Measurements from ENCODE around the gene PSMD3.
"Not testable (repeated sequence)": the region's sequence is repeated elsewhere in the genome, so short reads cannot be mapped to it uniquely, and the experiment has no call there.

Gene PSMD3

GRCh38 chr17:40000161-40000560 is 19.6 kb downstream of the PSMD3 start:
- H3K4me3 ChIP-seq (ENCODE audit: low read length) = no peak overlapping the region
- no peaks in the 10 kb centered on the region for H3K4me1 ChIP-seq (ENCODE audit: insufficient read depth, low read length)
- no peaks in the 10 kb centered on the region for H3K9me3 ChIP-seq (ENCODE audit: insufficient read depth, low read depth, low read length)
- H3K27ac ChIP-seq (ENCODE audit: low read length) = no peak overlapping the region
- H3K36me3 ChIP-seq (ENCODE audit: insufficient read depth, low read depth, low read length) = peaks cover 29% of the 10 kb centered on the region
- no peaks in the 10 kb centered on the region for H3K27me3 ChIP-seq (ENCODE audit: insufficient read depth, low read length)
- H3K9ac ChIP-seq (ENCODE audit: low read depth, low read length) = no peak overlapping the region

DNA sequence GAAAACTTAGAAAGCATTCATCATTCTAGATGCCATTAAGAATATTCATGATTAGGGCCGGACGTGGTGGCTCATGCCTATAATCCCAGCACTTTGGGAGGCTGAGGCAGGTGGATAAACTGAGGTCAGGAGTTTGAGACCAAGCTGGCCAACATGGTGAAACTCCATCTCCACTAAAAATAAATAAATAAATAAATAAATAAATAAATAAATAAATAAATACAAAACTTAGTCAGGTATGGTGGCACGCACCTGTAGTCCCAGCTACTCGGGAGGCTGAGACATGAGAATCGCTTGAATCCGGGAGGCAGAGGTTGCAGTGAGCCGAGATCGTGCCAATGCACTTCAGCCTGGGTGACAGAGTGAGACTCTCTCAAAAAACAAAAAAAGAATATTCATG is 20.7 kb downstream of the PSMD3 start:
- not testable (repeated sequence) for H3K27me3 ChIP-seq (ENCODE audit: insufficient read depth, low read length); H3K27ac ChIP-seq (ENCODE audit: low read length); H3K9ac ChIP-seq (ENCODE audit: low read depth, low read length); H3K4me1 ChIP-seq (ENCODE audit: insufficient read depth, low read length); H3K9me3 ChIP-seq (ENCODE audit: insufficient read depth, low read depth, low read length); H3K4me3 ChIP-seq (ENCODE audit: low read length)
- peaks cover 18% of the 10 kb centered on the region for H3K36me3 ChIP-seq (ENCODE audit: insufficient read depth, low read depth, low read length)

DNA sequence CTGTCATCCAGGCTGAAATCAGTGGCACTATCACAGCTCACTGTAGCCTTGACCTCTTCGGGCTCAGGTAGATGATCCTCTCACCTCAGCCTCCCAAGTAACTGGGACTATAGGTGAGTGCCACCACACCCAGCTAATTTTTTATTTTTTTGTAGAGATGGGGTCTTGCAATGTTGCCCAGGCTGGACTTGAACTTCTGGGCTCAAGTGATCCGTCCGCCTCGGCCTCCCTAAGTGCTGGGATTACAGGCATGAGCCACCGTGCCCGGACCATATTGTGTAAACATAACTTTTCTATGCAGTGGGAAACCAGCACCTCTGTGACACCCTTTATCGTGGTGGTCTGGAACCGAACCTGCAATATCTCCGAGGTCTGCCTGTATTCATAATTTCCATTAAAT is 23.5 kb downstream of the PSMD3 start:
- H3K27me3 ChIP-seq (ENCODE audit: insufficient read depth, low read length) = no peaks in the 10 kb centered on the region
- no peaks in the 10 kb centered on the region for H3K9me3 ChIP-seq (ENCODE audit: insufficient read depth, low read depth, low read length)
- H3K9ac ChIP-seq (ENCODE audit: low read depth, low read length) = no peak overlapping the region
- no peaks in the 10 kb centered on the region for H3K4me1 ChIP-seq (ENCODE audit: insufficient read depth, low read length)
- H3K36me3 ChIP-seq (ENCODE audit: insufficient read depth, low read depth, low read length) = no peaks in the 10 kb centered on the region
- no peak overlapping the region for H3K27ac ChIP-seq (ENCODE audit: low read length)
- no peak overlapping the region for H3K4me3 ChIP-seq (ENCODE audit: low read length)

GRCh38 chr17:40004712-40005111 is 24.1 kb downstream of the PSMD3 start:
- Histone ChIP-seq H3K9ac (ENCODE audit: low read depth, low read length) (no peak overlapping the region), H3K4me3 (ENCODE audit: low read length) (no peak overlapping the region), H3K27me3 (ENCODE audit: insufficient read depth, low read length) (no peaks in the 10 kb centered on the region), H3K27ac (ENCODE audit: low read length) (no peak overlapping the region), H3K4me1 (ENCODE audit: insufficient read depth, low read length) (no peaks in the 10 kb centered on the region), H3K36me3 (ENCODE audit: insufficient read depth, low read depth, low read length) (no peaks in the 10 kb centered on the region), H3K9me3 (ENCODE audit: insufficient read depth, low read depth, low read length) (no peaks in the 10 kb centered on the region)

DNA sequence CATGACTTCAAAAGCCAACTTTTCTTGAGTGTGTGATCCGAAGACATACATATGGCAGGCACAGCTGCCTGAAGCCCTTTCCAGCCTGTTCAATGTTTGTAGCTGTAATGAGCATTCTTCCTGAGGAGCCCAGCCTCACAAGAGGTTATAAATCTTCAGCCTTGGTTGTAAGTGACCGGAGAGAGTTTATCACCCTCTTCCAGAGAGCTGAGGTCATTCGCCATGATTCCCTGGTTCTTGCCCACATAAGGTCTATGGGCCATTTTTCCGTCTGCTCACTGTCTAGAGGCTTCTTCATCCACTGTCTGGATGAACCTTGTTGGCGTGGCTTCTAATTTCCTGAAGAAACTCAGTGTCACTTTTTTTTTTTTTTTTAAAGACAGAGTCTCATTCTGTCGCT is 24.9 kb downstream of the PSMD3 start:
- Histone ChIP-seq H3K27ac (ENCODE audit: low read length) (no peak overlapping the region), H3K9ac (ENCODE audit: low read depth, low read length) (no peak overlapping the region)

DNA sequence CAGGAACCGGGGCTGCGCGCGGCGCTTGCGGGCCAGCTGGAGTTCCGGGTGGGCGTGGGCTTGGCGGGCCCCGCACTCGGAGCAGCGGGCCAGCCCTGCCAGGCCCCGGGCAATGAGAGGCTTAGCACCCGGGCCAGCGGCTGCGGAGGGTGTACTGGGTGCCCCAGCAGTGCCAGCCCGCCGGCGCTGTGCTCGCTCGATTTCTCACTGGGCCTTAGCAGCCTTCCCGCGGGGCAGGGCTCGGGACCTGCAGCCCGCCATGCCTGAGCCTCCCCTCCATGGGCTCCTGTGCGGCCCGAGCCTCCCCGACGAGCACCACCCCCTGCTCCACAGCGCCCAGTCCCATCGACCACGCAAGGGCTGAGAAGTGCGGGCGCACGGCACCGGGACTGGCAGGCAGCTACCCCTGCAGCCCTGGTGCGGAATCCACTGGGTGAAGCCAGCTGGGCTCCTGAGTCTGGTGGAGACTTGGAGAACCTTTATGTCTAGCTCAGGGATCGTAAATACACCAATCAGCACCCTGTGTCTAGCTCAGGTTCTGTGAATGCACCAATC is 30.4 kb downstream of the PSMD3 start:
- H3K4me1 ChIP-seq (ENCODE audit: insufficient read depth, low read length); H3K27me3 ChIP-seq (ENCODE audit: insufficient read depth, low read length); H3K36me3 ChIP-seq (ENCODE audit: insufficient read depth, low read depth, low read length); H3K4me3 ChIP-seq (ENCODE audit: low read length); H3K27ac ChIP-seq (ENCODE audit: low read length); H3K9me3 ChIP-seq (ENCODE audit: insufficient read depth, low read depth, low read length); H3K9ac ChIP-seq (ENCODE audit: low read depth, low read length): not testable (repeated sequence)

More for the DNA sequence above, 24.9 kb downstream of the PSMD3 start:
- H3K27me3 ChIP-seq (ENCODE audit: insufficient read depth, low read length) = no peaks in the 10 kb centered on the region
- no peaks in the 10 kb centered on the region for H3K36me3 ChIP-seq (ENCODE audit: insufficient read depth, low read depth, low read length)
- no peak overlapping the region for H3K4me3 ChIP-seq (ENCODE audit: low read length)
- H3K9me3 ChIP-seq (ENCODE audit: insufficient read depth, low read depth, low read length) = no peaks in the 10 kb centered on the region
- no peaks in the 10 kb centered on the region for H3K4me1 ChIP-seq (ENCODE audit: insufficient read depth, low read length)

DNA sequence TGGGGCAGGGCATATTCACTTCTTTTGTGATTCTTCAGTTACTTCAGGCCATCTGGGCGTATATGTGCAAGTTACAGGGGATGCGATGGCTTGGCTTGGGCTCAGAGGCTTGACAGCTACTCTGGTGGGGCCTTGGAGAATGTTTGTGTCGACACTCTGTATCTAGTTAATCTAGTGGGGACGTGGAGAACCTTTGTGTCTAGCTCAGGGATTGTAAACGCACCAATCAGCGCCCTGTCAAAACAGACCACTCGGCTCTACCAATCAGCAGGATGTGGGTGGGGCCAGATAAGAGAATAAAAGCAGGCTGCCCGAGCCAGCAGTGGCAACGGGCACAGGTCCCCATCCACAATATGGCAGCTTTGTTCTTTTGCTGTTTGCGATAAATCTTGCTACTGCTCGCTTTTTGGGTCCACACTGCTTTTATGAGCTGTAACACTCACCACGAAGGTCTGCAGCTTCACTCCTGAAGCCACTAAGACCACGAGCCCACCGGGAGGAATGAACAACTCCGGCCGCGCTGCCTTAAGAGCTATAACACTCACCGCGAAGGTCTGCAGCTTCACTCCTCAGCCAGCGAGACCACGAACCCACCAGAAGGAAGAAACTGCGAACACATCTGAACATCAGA is 31.5 kb downstream of the PSMD3 start:
- not testable (repeated sequence) for H3K27ac ChIP-seq (ENCODE audit: low read length); H3K4me1 ChIP-seq (ENCODE audit: insufficient read depth, low read length); H3K9ac ChIP-seq (ENCODE audit: low read depth, low read length)

GRCh38 chr17:40014375-40014980 is 33.9 kb downstream of the PSMD3 start:
- no peak overlapping the region for H3K4me3 ChIP-seq (ENCODE audit: low read length)
- H3K9ac ChIP-seq (ENCODE audit: low read depth, low read length) = no peak overlapping the region
- peaks cover 6% of the 10 kb centered on the region; the same call in 1 of the 2 replicates for H3K36me3 ChIP-seq (ENCODE audit: insufficient read depth, low read depth, low read length)
- no peaks in the 10 kb centered on the region for H3K27me3 ChIP-seq (ENCODE audit: insufficient read depth, low read length)
- no peak overlapping the region for H3K27ac ChIP-seq (ENCODE audit: low read length)
- peaks cover 15% of the 10 kb centered on the region; the same call in 1 of the 2 replicates for H3K4me1 ChIP-seq (ENCODE audit: insufficient read depth, low read length)
- no peaks in the 10 kb centered on the region for H3K9me3 ChIP-seq (ENCODE audit: insufficient read depth, low read depth, low read length)

More for the DNA sequence above, 31.5 kb downstream of the PSMD3 start:
- H3K36me3 ChIP-seq (ENCODE audit: insufficient read depth, low read depth, low read length); H3K4me3 ChIP-seq (ENCODE audit: low read length); H3K9me3 ChIP-seq (ENCODE audit: insufficient read depth, low read depth, low read length); H3K27me3 ChIP-seq (ENCODE audit: insufficient read depth, low read length): not testable (repeated sequence)

GRCh38 chr17:40015005-40015997 is 34.7 kb downstream of the PSMD3 start, which contains the start of gene CSF3:
CSF3 (plus strand) TSS chr17:40015440; CDS start chr17:40015475, 35 bp downstream.
- Histone ChIP-seq H3K4me1 (ENCODE audit: insufficient read depth, low read length) (peaks cover 16% of the 10 kb centered on the region; the same call in 1 of the 2 replicates), H3K9ac (ENCODE audit: low read depth, low read length) (no peak within 1 kb of the TSS), H3K27me3 (ENCODE audit: insufficient read depth, low read length) (no peaks in the 10 kb centered on the region), H3K27ac (ENCODE audit: low read length) (no peak within 1 kb of the TSS), H3K9me3 (ENCODE audit: insufficient read depth, low read depth, low read length) (no peaks in the 10 kb centered on the region), H3K4me3 (ENCODE audit: low read length) (no peak within 1 kb of the TSS), H3K36me3 (ENCODE audit: insufficient read depth, low read depth, low read length) (peaks cover 14% of the 10 kb centered on the region)

DNA sequence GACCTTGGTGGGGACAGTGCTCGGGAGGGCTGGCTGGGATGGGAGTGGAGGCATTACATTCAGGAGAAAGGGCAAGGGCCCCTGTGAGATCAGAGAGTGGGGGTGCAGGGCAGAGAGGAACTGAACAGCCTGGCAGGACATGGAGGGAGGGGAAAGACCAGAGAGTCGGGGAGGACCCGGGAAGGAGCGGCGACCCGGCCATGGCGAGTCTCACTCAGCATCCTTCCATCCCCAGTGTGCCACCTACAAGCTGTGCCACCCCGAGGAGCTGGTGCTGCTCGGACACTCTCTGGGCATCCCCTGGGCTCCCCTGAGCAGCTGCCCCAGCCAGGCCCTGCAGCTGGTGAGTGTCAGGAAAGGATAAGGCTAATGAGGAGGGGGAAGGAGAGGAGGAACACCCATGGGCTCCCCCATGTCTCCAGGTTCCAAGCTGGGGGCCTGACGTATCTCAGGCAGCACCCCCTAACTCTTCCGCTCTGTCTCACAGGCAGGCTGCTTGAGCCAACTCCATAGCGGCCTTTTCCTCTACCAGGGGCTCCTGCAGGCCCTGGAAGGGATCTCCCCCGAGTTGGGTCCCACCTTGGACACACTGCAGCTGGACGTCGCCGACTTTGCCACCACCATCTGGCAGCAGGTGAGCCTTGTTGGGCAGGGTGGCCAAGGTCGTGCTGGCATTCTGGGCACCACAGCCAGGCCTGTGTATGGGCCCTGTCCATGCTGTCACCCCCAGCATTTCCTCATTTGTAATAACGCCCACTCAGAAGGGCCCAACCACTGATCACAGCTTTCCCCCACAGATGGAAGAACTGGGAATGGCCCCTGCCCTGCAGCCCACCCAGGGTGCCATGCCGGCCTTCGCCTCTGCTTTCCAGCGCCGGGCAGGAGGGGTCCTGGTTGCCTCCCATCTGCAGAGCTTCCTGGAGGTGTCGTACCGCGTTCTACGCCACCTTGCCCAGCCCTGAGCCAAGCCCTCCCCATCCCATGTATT is 35.7 kb downstream of the PSMD3 start:
- Histone ChIP-seq H3K4me3 (ENCODE audit: low read length) (no peak overlapping the region), H3K36me3 (ENCODE audit: insufficient read depth, low read depth, low read length) (peaks cover 20% of the 10 kb centered on the region), H3K27me3 (ENCODE audit: insufficient read depth, low read length) (no peaks in the 10 kb centered on the region), H3K4me1 (ENCODE audit: insufficient read depth, low read length) (peaks cover 16% of the 10 kb centered on the region; the same call in 1 of the 2 replicates), H3K9ac (ENCODE audit: low read depth, low read length) (no peak overlapping the region), H3K9me3 (ENCODE audit: insufficient read depth, low read depth, low read length) (no peaks in the 10 kb centered on the region), H3K27ac (ENCODE audit: low read length) (no peak overlapping the region)
